ENCODE measurements around the gene C1orf87. TPM values are rescaled to one million over a fixed set of nuclear protein-coding genes. Genes with fewer than 3 reads are reported as not detected.

C1orf87 gene
- total RNA-seq, 2 donors from 2014 or later, result not detected

GRCh38 chr1:60111716-60112115, 38.1 kb upstream of the C1orf87 start:
- DNase-seq, result no peak
- TF ChIP-seq, protein P1, sequence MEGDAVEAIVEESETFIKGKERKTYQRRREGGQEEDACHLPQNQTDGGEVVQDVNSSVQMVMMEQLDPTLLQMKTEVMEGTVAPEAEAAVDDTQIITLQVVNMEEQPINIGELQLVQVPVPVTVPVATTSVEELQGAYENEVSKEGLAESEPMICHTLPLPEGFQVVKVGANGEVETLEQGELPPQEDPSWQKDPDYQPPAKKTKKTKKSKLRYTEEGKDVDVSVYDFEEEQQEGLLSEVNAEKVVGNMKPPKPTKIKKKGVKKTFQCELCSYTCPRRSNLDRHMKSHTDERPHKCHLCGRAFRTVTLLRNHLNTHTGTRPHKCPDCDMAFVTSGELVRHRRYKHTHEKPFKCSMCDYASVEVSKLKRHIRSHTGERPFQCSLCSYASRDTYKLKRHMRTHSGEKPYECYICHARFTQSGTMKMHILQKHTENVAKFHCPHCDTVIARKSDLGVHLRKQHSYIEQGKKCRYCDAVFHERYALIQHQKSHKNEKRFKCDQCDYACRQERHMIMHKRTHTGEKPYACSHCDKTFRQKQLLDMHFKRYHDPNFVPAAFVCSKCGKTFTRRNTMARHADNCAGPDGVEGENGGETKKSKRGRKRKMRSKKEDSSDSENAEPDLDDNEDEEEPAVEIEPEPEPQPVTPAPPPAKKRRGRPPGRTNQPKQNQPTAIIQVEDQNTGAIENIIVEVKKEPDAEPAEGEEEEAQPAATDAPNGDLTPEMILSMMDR (IDR thresholded peaks at IDR 0.05), result no peak
- Histone ChIP-seq H3K27me3 (no peaks in the 10 kb centered on the region), H3K36me3 (no peaks in the 10 kb centered on the region), H3K27ac (no peak overlapping the region), H3K4me1 (no peaks in the 10 kb centered on the region), H3K4me3 (no peak overlapping the region), H3K9ac (ENCODE audit: low read depth in 2 of 2, low read length in 2 of 2) (no peak overlapping the region), H3K9me3 (no peaks in the 10 kb centered on the region)
- intact Hi-C loops (cut with DNase I), result no loop called here

DNA sequence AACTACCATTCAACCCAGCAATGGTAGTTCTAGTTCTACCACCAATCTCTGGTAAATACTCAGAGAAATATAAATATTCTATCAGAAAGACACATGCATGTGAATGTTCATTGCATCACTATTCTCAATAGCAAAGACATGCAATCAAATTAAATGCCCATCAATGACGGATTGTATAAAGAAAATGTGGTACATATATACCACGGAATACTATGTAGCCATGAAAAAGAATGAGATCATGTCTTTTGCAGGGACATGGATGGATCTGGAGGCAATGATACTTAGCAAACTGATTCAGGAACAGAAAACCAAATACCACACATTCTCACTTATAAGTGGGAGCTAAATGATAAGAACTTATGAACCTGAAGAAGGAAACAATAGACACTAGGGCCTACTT, 37.5 kb upstream of the C1orf87 start:
- DNase-seq, result no peak
- H3K9me3 ChIP-seq, result no peaks in the 10 kb centered on the region
- no peaks in the 10 kb centered on the region for H3K36me3 ChIP-seq
- no peak overlapping the region for H3K4me3 ChIP-seq
- H3K27ac ChIP-seq, result no peak overlapping the region
- intact Hi-C loops (cut with DNase I), result no loop called here
- H3K4me1 ChIP-seq, result no peaks in the 10 kb centered on the region
- H3K27me3 ChIP-seq, result no peaks in the 10 kb centered on the region
- TF ChIP-seq, protein P1 (IDR thresholded peaks at IDR 0.05), result no peak
- no peak overlapping the region for H3K9ac ChIP-seq (ENCODE audit: low read depth in 2 of 2, low read length in 2 of 2)

GRCh38 chr1:60108196-60108595, 34.6 kb upstream of the C1orf87 start:
- Histone ChIP-seq H3K9ac (ENCODE audit: low read depth in 2 of 2, low read length in 2 of 2) (no peak overlapping the region), H3K4me1 (no peaks in the 10 kb centered on the region), H3K36me3 (no peaks in the 10 kb centered on the region), H3K27me3 (no peaks in the 10 kb centered on the region), H3K9me3 (no peaks in the 10 kb centered on the region), H3K4me3 (no peak overlapping the region), H3K27ac (no peak overlapping the region)
- intact Hi-C loops (cut with DNase I), result no loop called here
- TF ChIP-seq, protein P1 (IDR thresholded peaks at IDR 0.05), result no peak
- no peak for DNase-seq

- H3K4me3 ChIP-seq, result no peak overlapping the region
- TF ChIP-seq, protein P1 (IDR thresholded peaks at IDR 0.05), result no peak
- H3K9ac ChIP-seq (ENCODE audit: low read depth in 2 of 2, low read length in 2 of 2), result no peak overlapping the region
- no peak for DNase-seq
- no peaks in the 10 kb centered on the region for H3K4me1 ChIP-seq
- H3K9me3 ChIP-seq, result no peaks in the 10 kb centered on the region
- no peak overlapping the region for H3K27ac ChIP-seq
- no peaks in the 10 kb centered on the region for H3K36me3 ChIP-seq
- intact Hi-C loops (cut with DNase I), result no loop called here
- no peaks in the 10 kb centered on the region for H3K27me3 ChIP-seq
These were observed 29.6 kb upstream of the C1orf87 start for GRCh38 chr1:60103186-60103585.

DNA sequence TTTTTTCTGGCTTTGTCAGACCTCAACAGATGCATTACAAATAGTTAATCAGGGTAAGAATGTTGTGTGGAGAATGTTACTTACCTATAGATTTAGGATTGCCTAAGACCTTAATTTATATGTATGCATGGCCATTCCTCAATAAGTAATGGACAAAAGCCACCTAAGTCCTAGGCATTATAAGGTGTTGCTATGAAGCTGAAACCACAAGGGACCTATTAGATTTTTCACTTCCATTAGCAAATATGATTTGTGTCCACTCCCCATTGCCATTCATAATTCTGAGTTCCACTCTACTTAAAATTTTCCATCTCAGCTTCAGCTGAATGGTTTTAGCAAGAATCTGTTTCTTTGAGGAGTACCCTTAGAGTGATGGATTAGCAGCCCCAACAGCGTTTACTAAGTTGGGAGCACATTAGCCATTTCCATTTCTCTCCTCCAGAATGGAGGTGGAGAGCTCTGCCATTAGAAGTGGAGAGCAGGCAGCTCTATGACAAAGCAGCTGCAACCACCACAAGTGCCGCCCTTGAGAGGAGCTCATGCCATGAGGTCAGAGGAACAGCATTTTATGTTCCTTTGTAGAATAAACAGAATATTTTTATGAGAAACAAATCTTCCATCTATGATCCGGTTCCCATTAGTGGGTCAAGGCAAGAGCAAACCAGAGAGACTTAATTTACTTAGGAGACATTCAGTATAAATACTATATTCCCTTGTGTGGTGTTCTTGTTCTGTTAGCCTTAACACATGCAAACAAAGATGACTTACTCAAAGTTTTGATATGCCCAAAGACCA, 28.9 kb upstream of the C1orf87 start:
- no peak overlapping the region for H3K27ac ChIP-seq
- H3K4me3 ChIP-seq, result no peak overlapping the region
- DNase-seq, result no peak
- H3K9ac ChIP-seq (ENCODE audit: low read depth in 2 of 2, low read length in 2 of 2), result no peak overlapping the region
- H3K36me3 ChIP-seq, result no peaks in the 10 kb centered on the region
- H3K9me3 ChIP-seq, result no peaks in the 10 kb centered on the region
- no peaks in the 10 kb centered on the region for H3K27me3 ChIP-seq
- TF ChIP-seq, protein P1 (IDR thresholded peaks at IDR 0.05), result no peak
- no peaks in the 10 kb centered on the region for H3K4me1 ChIP-seq
- intact Hi-C loops (cut with DNase I), result no loop called here

Measured in colonic mucosa (tissue), 4 donors.